OCI-LY7 (cell line): Measurements from ENCODE around the gene HDAC4. TPM values are rescaled to one million over a fixed set of nuclear protein-coding genes. Genes with fewer than 3 reads are reported as not detected.

ENCODE experiments used
- BruUV-seq: library from RNA; stranded (reverse); fragments of 400-500 nt; replicated peaks from 2 replicates; lab custom pipeline; 2021; lab: Mats Ljungman, UMichigan
- CTCF ChIA-PET: fragments of 300-600 bp; sonication (Branson Sonifier 250); formaldehyde crosslinking; loops from one replicate; lab custom pipeline; 2022; ENCODE audit warnings: antibody characterized with exemption; ENCODE audit not compliant: unreplicated experiment; lab: Charles Lee
- POLR2A ChIA-PET: fragments of 300-600 bp; sonication (Branson Sonifier 250); formaldehyde crosslinking; loops from one replicate; lab custom pipeline; 2022; ENCODE audit warnings: antibody characterized with exemption; lab: Charles Lee
- DNase-seq: peaks from one replicate; pipeline ENCODE4 v3.0.0-alpha.2; 2015; ENCODE audit warnings: low spot score
- H2AFZ ChIP-seq: fragments of 200-600 bp; sonication (generic), shearing (Covaris generic); 2 replicates; pipeline ENCODE4 v1.6.1; 2014; ENCODE audit warnings: mild to moderate bottlenecking, antibody characterized with exemption, low read length, moderate library complexity
- H3K27ac ChIP-seq: fragments of 200-600 bp; sonication (generic); 2 replicates; pipeline ENCODE4 v1.5.1; 2014; ENCODE audit warnings: mixed run types, low read depth, mild to moderate bottlenecking, moderate library complexity, low read length, inconsistent platforms; ENCODE audit not compliant: poor library complexity, severe bottlenecking
- H3K36me3 ChIP-seq: fragments of 200-600 bp; sonication (generic); 2 replicates; pipeline ENCODE4 v1.6.1; 2014; ENCODE audit warnings: mild to moderate bottlenecking, antibody characterized with exemption, low read length, moderate library complexity, mixed read lengths; ENCODE audit not compliant: insufficient read depth
- H3K4me1 ChIP-seq: fragments of 200-600 bp; sonication (generic); 2 replicates; pipeline ENCODE4 v1.5.1; 2014; ENCODE audit warnings: mild to moderate bottlenecking, low read length; ENCODE audit not compliant: insufficient read depth, poor library complexity, severe bottlenecking
- H3K4me2 ChIP-seq: fragments of 200-600 bp; sonication (generic); 2 replicates; pipeline ENCODE4 v1.6.1; 2014; ENCODE audit warnings: mild to moderate bottlenecking, low read length
- H3K4me3 ChIP-seq: fragments of 200-600 bp; sonication (generic); 2 replicates; pipeline ENCODE4 v1.5.1; 2014; ENCODE audit warnings: mild to moderate bottlenecking, low read depth, low read length; ENCODE audit not compliant: poor library complexity, severe bottlenecking
- H3K79me2 ChIP-seq: fragments of 200-600 bp; sonication (generic); 2 replicates; pipeline ENCODE4 v1.6.1; 2016; ENCODE audit warnings: low read depth, mild to moderate bottlenecking, low read length, moderate library complexity, mixed read lengths; ENCODE audit not compliant: insufficient read depth
- H3K9me2 ChIP-seq: fragments of 200-600 bp; sonication (generic); 2 replicates; pipeline ENCODE4 v1.6.1; 2016; ENCODE audit warnings: mild to moderate bottlenecking, low read length, mixed read lengths; ENCODE audit not compliant: insufficient read depth
- H3K9me3 ChIP-seq: fragments of 200-600 bp; sonication (generic); 2 replicates; pipeline ENCODE4 v1.6.1; 2014; ENCODE audit warnings: mild to moderate bottlenecking, mixed run types, low read length, mixed read lengths
- H4K20me1 ChIP-seq: fragments of 200-600 bp; sonication (generic); 2 replicates; pipeline ENCODE4 v1.6.1; 2014; ENCODE audit warnings: mild to moderate bottlenecking, antibody characterized with exemption, low read length, moderate library complexity, mixed read lengths; ENCODE audit not compliant: insufficient read depth
- CTCF ChIP-seq: fragments of 200-600 bp; sonication (generic); conservative IDR thresholded peaks from 2 replicates; pipeline ENCODE4 v1.5.1; 2014; ENCODE audit warnings: mild to moderate bottlenecking, antibody characterized with exemption, low read length, moderate library complexity, mixed read lengths
- EZH2phosphoT487 ChIP-seq: fragments of 200-600 bp; sonication (generic); IDR thresholded peaks from 2 replicates; pipeline ENCODE4 v1.6.1; 2018; ENCODE audit warnings: low read depth, borderline replicate concordance, mild to moderate bottlenecking, mixed run types, antibody characterized with exemption, low read length, moderate library complexity, mixed read lengths
- intact Hi-C: fragments of 100-400 bp; cut with micrococcal nuclease; formaldehyde crosslinking; loops from one replicate; pipeline ENCODE4 v1.10.0; 2022; ENCODE audit not compliant: unreplicated experiment
- total RNA-seq, 2 experiments: library from RNA; depleted of rRNA in 1 of 2; stranded (reverse); fragments of >200 nt in 1 of 2; shearing (Covaris generic) in 1 of 2; gene quantifications; 2 replicates each; pipeline ENCODE4 v1.2.3, GENCODE V29; 2014 to 2022

HDAC4 gene
- total RNA-seq, 2 experiments from 2014 or later, result 10.2 to 20.6 TPM

- H3K9me2 ChIP-seq, result no peaks in the 10 kb centered on the region
- no peaks in the 10 kb centered on the region for H3K79me2 ChIP-seq
- no peak overlapping the region for H2AFZ ChIP-seq
- H3K4me3 ChIP-seq, result no peak overlapping the region
- ChIA-PET CTCF (no interaction called here), POLR2A (interaction anchor here (0.6 kb wide), 2 partner anchors 113 to 401 kb away, joined by 3 read pairs; no protein-coding TSS in a partner anchor)
- no peak overlapping the region for H3K27ac ChIP-seq
- H4K20me1 ChIP-seq, result no peaks in the 10 kb centered on the region; the same call in 1 of the 2 replicates
- H3K9me3 ChIP-seq, result no peaks in the 10 kb centered on the region
- no peaks in the 10 kb centered on the region for H3K4me1 ChIP-seq
- TF ChIP-seq EZH2phosphoT487, result no peak
- TF ChIP-seq CTCF, result no peak
- no peaks in the 10 kb centered on the region for H3K36me3 ChIP-seq
- no peak overlapping the region for H3K4me2 ChIP-seq
- DNase-seq, result no peak
- intact Hi-C loops, result no loop called here
- BruUV-seq, result no TSS peak
Measured at GRCh38 chr2:239307921-239308613, 92.8 kb downstream of the HDAC4 start.

- BruUV-seq, result no TSS peak
- Histone ChIP-seq H3K4me3 (no peak overlapping the region), H3K4me2 (no peak overlapping the region), H3K27ac (no peak overlapping the region), H4K20me1 (no peaks in the 10 kb centered on the region; the same call in 1 of the 2 replicates), H3K79me2 (no peaks in the 10 kb centered on the region), H3K9me2 (no peaks in the 10 kb centered on the region), H3K9me3 (no peaks in the 10 kb centered on the region), H3K4me1 (no peaks in the 10 kb centered on the region), H3K36me3 (no peaks in the 10 kb centered on the region), H2AFZ (no peak overlapping the region)
- DNase-seq, result no peak
- TF ChIP-seq CTCF (no peak), EZH2phosphoT487 (no peak)
- intact Hi-C loops, result no loop called here
- POLR2A ChIA-PET, result no interaction called here
- CTCF ChIA-PET, result no interaction called here
Measured at GRCh38 chr2:239307221-239307569, 93.6 kb downstream of the HDAC4 start.
